ENCODE results near the gene MTM1.

GRCh38 chrX:150683536-150684146, 115.2 kb downstream of the MTM1 start:
- TF ChIP-seq CTCF (IDR thresholded peaks at IDR 0.05) (peak in 3 of 4 experiments; percentile 20 to 33 (median 28)), POLR2A (IDR thresholded peaks at IDR 0.05) (no peak)

Data from uterus (tissue), 2 donors.